Type B pancreatic cell (in vitro differentiated cells): Measurements from ENCODE around the gene CNOT2. TPM values are rescaled to one million over a fixed set of nuclear protein-coding genes. Genes with fewer than 3 reads are reported as not detected.

Experiments used
- DNase-seq: peaks from one replicate; pipeline ENCODE4 v3.0.0; 2021; ENCODE audit warnings: mixed read lengths; ENCODE audit not compliant: unreplicated experiment; ENCODE audit errors: extremely low spot score
- H3K27ac Mint-ChIP-seq: 2 replicates; pipeline ENCODE4 v1.8.0; 2021; ENCODE audit warnings: mild to moderate bottlenecking, mixed read lengths
- H3K27me3 Mint-ChIP-seq: 2 replicates; pipeline ENCODE4 v1.8.0; 2021; ENCODE audit warnings: mixed read lengths
- H3K36me3 Mint-ChIP-seq: 2 replicates; pipeline ENCODE4 v1.8.0; 2021; ENCODE audit warnings: mixed read lengths
- H3K4me1 Mint-ChIP-seq: one replicate; pipeline ENCODE4 v1.8.0; 2021; ENCODE audit warnings: mixed read lengths; ENCODE audit not compliant: unreplicated experiment
- H3K4me3 Mint-ChIP-seq: 2 replicates; pipeline ENCODE4 v1.8.0; 2021; ENCODE audit warnings: mild to moderate bottlenecking, mixed read lengths
- H3K9me3 Mint-ChIP-seq: 2 replicates; pipeline ENCODE4 v1.8.0; 2021; ENCODE audit warnings: mixed read lengths
- CTCF ChIP-seq: fragments of 200-600 bp; sonication (generic); conservative IDR thresholded peaks from 2 replicates; pipeline ENCODE4 v1.5.0; 2021; ENCODE audit warnings: antibody characterized with exemption, mild to moderate bottlenecking
- total RNA-seq: library from RNA; stranded (reverse); gene quantifications from 2 replicates; pipeline ENCODE4 v1.2.1, GENCODE V29; 2021; ENCODE audit warnings: low replicate concordance

The CNOT2 gene
- total RNA-seq, 1 donor from 2014 or later, result 83.9 TPM

GRCh38 chr12:70355972-70356371 is 112.7 kb downstream of the CNOT2 start:
- no peaks in the 10 kb centered on the region for H3K4me1 Mint-ChIP-seq
- H3K27me3 Mint-ChIP-seq, result no peaks in the 10 kb centered on the region
- no peak overlapping the region for H3K4me3 Mint-ChIP-seq
- H3K27ac Mint-ChIP-seq, result no peak overlapping the region
- TF ChIP-seq CTCF, result no peak
- H3K9me3 Mint-ChIP-seq, result no peaks in the 10 kb centered on the region
- peaks cover 18% of the 10 kb centered on the region for H3K36me3 Mint-ChIP-seq
- no peak for DNase-seq

GRCh38 chr12:70359458-70360197 is 116.4 kb downstream of the CNOT2 start:
- no peak overlapping the region for H3K27ac Mint-ChIP-seq

GRCh38 chr12:70360218-70360617 is 117.0 kb downstream of the CNOT2 start:
- no peak for TF ChIP-seq CTCF

More at GRCh38 chr12:70359458-70360197, 116.4 kb downstream of the CNOT2 start:
- no peak for DNase-seq
- peaks cover 9% of the 10 kb centered on the region for H3K36me3 Mint-ChIP-seq
- H3K9me3 Mint-ChIP-seq, result no peaks in the 10 kb centered on the region
- H3K27me3 Mint-ChIP-seq, result peaks cover 21% of the 10 kb centered on the region
- H3K4me1 Mint-ChIP-seq, result no peaks in the 10 kb centered on the region
- TF ChIP-seq CTCF, result no peak
- H3K4me3 Mint-ChIP-seq, result no peak overlapping the region

GRCh38 chr12:70364695-70365397 is 121.6 kb downstream of the CNOT2 start:
- TF ChIP-seq CTCF, result no peak
- H3K27me3 Mint-ChIP-seq, result peaks cover 30% of the 10 kb centered on the region
- DNase-seq, result no peak

More at GRCh38 chr12:70360218-70360617, 117.0 kb downstream of the CNOT2 start:
- Mint-ChIP-seq H3K4me1 (no peaks in the 10 kb centered on the region), H3K4me3 (no peak overlapping the region), H3K27ac (no peak overlapping the region), H3K27me3 (peaks cover 27% of the 10 kb centered on the region), H3K36me3 (peaks cover 5% of the 10 kb centered on the region), H3K9me3 (no peaks in the 10 kb centered on the region)
- no peak for DNase-seq

GRCh38 chr12:70365398-70365647 is 122.1 kb downstream of the CNOT2 start:
- TF ChIP-seq CTCF, result no peak
- Mint-ChIP-seq H3K9me3 (no peaks in the 10 kb centered on the region), H3K36me3 (no peaks in the 10 kb centered on the region), H3K4me3 (peak overlapping the region; percentile 83), H3K27me3 (peaks cover 30% of the 10 kb centered on the region), H3K27ac (no peak overlapping the region), H3K4me1 (no peaks in the 10 kb centered on the region)
- no peak for DNase-seq

More at GRCh38 chr12:70364695-70365397, 121.6 kb downstream of the CNOT2 start:
- Mint-ChIP-seq H3K27ac (peak overlapping the region; percentile 7), H3K9me3 (no peaks in the 10 kb centered on the region), H3K36me3 (no peaks in the 10 kb centered on the region), H3K4me1 (no peaks in the 10 kb centered on the region), H3K4me3 (peak overlapping the region; percentile 83)
